NOMO-1 treated with dmso at 0.1 percent for 144 hours (cell line): ENCODE measurements around the gene RHOF.
"Not testable (repeated sequence)": the region's sequence is repeated elsewhere in the genome, so short reads cannot be mapped to it uniquely, and the experiment has no call there.

Source experiments
- DNase-seq: peaks from one replicate; lab custom pipeline; 2025; ENCODE audit not compliant: unreplicated experiment; lab: John Stamatoyannopoulos, UW

RHOF gene

DNA sequence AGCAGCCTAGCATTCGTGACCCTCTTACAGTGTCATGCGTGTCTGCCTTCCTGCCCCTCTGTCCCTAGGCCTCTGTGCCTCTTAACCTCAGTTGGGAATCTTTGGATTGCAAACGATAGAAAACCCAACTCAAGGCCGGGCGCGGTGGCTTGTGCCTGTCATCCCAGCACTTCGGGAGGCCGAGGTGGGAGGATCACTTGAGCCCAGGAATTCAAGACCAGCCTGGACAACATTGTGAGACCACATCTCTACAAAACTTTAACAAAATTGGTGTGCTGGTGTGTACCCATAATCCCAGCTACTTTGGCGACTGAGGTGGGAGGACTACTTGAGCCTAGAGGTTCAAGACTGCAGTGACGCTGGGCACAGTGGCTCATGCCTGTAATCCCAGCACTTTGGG lies 44.2 kb downstream of the RHOF start:
- no peak for DNase-seq

DNA sequence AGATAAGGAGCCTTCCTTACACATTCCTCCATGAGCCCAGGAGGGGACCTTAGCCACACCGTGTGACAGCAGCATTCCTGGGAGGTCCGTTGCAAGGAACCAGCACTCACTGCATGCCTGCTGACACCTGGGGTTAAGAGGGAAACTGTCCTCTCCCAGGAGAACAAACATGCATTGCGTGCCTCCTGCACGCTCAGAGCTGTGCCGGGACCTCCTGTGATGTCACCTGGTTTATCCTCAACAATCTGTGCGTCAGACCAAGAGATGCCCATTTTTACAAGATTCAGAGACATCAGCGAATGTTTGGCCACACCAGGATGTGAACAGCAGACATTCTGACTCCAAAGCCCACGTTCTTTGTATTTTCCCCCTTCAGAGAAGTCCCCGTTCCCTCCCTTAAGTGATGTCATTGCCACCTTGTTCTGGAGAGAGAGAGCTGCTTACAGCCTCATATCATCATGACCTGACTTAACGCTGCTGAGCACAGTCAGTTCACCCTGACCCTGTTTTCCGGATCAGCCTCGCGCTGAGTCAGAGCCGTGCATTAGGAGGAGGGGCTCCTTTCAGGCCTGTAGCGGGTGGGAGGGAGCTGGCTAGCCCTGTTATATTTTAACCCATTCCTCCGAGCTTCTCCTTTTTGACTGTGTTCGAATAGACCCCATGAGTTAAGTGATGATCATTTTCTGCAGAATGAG lies 44.8 kb downstream of the RHOF start:
- no peak for DNase-seq

DNA sequence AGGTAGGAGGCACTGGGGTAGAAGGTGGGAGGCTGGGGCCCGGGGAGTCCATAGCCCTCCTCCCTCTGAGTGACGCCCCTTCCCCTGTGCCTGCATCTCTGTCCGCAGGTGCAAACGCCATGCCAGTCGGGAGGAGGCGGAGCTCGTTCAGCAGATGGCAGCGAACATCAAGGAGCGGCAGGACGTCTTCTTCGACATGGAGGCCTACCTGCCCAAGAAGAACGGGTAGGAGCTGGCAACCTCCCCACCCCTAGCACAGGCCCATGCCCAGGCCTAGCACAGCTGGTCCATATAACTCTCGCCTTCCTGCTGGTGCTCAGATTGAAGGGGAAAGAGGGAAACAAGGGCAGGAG lies 45.3 kb downstream of the RHOF start:
- no peak for DNase-seq

DNA sequence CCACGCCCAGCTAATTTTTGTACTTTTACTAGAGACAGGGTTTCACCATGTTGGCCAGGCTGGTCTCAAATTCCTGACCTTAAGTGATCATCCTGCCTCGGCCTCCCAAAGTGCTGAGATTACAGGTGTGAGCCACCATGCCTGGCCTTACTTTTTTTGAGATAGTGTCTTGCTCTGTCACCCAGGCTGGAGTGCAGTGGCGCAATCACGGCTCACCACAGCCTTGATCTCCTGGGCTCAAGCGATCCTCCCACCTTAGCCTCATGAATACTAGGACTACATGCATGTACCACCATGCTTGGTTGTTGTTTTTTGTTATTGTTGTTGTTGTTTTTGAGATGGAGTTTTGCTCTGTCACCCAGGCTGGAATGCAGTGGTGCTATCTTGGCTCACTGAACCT lies 47.9 kb downstream of the RHOF start:
- not testable (repeated sequence) for DNase-seq

DNA sequence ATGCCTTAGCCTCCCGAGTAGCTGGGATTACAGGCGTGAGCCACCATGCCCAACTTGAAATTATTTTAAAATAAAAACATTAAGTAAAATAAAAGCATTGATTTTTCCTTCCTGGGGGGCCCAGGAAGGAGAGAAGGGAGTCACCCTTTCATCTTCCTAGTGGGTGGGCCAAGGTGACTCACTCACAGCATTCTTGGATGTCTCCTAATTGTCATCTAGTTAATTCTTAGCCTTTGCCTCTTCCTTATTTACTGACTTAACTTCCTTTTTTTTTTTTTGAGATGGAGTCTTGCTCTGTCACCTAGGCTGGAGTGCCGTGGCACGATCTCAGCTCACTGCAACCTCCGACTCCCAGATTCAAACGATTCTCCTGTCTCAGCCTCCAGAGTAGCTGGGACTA lies 51.7 kb downstream of the RHOF start:
- no peak for DNase-seq

DNA sequence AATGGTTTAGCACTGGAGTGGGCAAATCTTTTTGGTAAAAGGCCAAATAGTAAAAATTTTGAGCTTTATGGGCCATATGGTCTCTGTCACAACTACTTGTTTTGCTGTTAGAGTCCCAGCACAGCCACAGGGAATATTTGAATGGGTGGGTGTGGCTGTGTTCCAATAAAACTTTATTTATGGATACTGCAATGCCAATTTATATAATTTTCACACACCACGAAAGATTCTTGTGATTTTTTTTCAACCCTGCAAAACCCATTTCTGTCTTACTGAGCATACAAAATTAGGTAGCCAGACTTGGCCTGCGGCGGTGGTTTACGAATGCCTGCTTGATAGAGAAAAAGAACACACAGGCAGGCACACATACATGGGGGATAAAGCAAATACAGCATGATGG lies 52.6 kb downstream of the RHOF start:
- no peak for DNase-seq

DNA sequence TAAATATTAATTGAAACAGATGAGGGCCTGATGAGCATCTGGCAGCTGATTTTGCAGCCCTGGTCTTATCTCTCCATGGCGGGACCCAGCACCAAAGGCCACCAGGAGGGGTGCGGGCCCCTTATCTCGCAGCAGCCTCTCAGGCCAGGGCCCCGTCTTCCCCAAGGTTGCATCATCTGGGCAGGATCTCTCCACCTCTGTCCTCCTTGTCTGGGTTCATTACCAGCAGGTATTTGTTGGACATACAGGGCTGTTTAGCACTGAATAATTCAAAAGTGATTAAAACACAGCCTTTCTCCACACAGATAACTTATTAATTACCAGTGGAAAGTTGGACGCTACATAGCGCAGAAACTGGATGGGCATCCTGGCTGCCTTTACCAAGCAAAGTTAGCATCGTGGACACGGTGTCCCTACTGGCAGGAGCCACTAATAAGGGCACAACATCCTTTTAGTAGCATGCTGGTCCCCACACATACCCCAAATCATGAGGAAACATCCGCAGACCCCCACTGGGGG lies 55.1 kb downstream of the RHOF start:
- DNase-seq, result no peak

DNA sequence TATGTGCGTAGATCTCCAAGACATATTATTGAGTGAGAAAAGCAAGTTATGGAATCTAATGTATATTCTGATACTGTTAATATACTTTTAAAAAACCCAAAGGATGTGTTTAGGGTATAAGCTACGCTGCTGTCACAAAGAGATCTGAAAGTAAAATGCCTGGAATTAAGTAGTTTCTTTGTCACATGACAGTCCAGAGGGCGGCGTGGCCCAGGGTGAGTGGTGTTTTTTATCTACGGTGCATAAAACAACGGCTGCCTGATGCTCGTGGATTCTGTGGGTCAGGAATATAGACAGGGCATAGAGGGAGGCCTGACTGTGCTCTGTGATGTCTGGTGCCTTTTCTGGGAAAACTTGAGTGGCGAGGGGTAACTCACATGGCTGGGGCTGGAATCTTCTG lies 59.6 kb downstream of the RHOF start:
- no peak for DNase-seq

DNA sequence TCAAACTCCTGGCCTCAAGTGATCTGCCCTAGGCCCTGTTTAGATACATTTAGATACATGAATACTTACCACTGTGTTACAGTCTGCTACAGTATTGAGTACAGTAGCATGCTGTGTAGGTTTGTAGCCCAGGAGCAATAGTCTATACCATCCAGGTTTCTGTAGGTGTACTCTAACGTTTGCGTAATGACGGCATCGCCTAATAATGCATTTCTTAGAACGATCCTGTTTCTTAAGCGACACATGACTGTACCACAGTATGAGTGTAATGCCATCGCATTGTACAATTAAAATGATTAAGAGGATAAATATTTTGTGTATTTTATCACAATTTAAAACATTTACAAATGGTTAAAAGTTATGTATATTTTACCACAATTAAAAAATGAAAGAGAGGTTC lies 62.0 kb downstream of the RHOF start:
- DNase-seq, result no peak

DNA sequence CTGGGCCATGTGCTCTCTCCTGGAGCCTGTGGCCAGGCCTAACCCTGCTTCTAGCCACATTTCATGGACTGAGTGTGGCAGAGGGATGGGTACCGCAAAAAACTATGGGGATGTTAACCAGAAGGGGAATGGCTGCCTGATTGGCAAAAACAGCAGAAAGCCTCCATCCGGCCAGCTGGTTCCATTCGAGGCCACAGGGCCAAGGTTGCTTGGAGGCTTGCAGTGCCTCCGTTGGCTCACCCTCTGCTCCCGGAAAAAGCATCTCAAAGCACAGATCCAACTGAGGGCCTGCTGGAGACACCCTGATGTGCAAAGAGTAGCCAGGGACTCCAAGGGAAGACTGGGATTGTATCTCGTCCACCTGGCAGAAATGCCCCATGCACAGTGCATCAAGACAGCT lies 64.5 kb downstream of the RHOF start:
- no peak for DNase-seq
